ENCODE measurements around the gene IGLON5.
A peak's percentile ranks its signal among the peaks of the same experiment; 100 is the strongest.

IGLON5 gene

GRCh38 chr19:51371186-51371690 is 59.8 kb downstream of the IGLON5 start:
- Mint-ChIP-seq H3K9me3 (no peaks in the 10 kb centered on the region), H3K4me1 (ENCODE audit: low read depth) (peaks cover 74% of the 10 kb centered on the region), H3K36me3 (ENCODE audit: low read depth) (peaks cover 14% of the 10 kb centered on the region), H3K4me3 (peak overlapping the region; percentile 79), H3K27ac (peak overlapping the region; percentile 100), H3K27me3 (ENCODE audit: low read depth) (no peaks in the 10 kb centered on the region)
- DNase-seq (ENCODE audit: low spot score), result no peak

DNA sequence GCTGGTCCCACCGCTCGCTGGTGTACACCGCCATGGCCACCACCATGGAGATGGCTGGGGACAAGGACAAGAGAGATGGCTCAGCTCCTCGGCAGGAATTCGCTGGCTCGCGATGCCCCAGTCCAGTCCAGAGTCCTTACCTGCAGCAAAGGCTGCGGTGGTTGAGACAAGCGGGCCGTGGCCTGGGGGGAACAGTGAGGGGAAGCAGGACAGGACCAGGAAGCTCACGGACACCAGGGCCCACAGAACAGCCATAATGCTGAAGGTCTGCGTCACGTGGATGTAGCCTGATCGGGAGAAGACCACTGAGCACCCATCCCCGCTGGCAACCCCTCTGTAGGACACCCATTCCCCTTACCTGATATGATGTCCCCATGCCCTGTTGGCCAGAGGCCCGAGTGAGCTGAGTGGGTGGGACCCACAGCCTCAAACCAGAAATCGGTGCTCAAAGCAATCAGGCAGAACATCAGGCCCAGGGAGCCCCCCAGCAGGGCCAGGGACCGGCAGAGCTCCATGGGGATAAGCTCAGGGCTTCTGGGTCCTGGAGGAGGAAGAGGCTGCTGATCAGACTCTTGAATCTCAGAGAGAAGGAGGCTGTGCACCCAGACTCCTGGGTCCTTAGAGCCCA is 60.7 kb downstream of the IGLON5 start:
- no peak for DNase-seq (ENCODE audit: low spot score)
- Mint-ChIP-seq H3K27me3 (ENCODE audit: low read depth) (no peaks in the 10 kb centered on the region), H3K9me3 (no peaks in the 10 kb centered on the region), H3K4me1 (ENCODE audit: low read depth) (peaks cover 73% of the 10 kb centered on the region), H3K4me3 (peak overlapping the region; percentile 79), H3K27ac (peak overlapping the region; percentile 100), H3K36me3 (ENCODE audit: low read depth) (peaks cover 11% of the 10 kb centered on the region)

GRCh38 chr19:51372649-51373504 is 61.4 kb downstream of the IGLON5 start, which contains the start of gene NKG7:
NKG7 (minus strand) TSS chr19:51372654; CDS start chr19:51372535, 119 bp downstream.
- H3K36me3 Mint-ChIP-seq (ENCODE audit: low read depth), result peaks cover 11% of the 10 kb centered on the region
- no peaks in the 10 kb centered on the region for H3K27me3 Mint-ChIP-seq (ENCODE audit: low read depth)
- H3K27ac Mint-ChIP-seq, result peak within 1 kb of the TSS; percentile 100
- no peaks in the 10 kb centered on the region for H3K9me3 Mint-ChIP-seq
- peaks cover 70% of the 10 kb centered on the region for H3K4me1 Mint-ChIP-seq (ENCODE audit: low read depth)
- DNase-seq (ENCODE audit: low spot score), result peak; percentile 90
- H3K4me3 Mint-ChIP-seq, result peak within 1 kb of the TSS; percentile 79

DNA sequence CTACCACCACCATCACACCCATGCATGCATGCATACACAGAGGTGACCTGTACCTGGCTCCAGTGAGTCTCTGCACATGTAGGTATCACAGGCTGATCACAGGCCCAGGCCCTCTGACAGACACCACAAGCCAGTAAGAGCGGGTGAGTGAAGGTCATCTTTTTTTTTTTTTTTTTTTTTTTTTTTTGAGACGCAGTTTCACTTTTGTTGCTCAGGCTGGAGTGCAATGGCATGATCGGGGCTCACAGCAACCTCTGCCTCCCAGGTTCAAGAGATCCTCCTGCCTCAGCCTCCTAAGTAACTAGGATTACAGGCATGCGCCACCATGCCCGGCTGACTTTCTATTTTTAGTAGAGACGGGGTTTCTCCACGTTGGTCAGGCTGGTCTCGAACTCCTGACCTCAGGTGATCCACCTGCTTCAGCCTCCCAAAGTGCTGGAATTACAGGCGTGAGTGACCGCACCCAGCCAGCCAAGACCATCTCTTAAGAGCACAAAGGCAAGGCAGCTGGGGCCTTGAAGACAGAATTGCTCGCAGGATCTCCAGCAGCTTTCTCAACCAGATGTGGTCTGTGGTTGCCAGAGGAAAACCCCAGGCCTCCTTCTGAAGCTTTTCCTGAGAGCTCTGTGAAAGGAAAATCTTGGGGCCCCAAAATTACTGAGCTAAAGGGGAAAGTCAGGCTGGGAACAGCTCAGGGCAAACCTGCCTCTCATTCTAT is 64.2 kb downstream of the IGLON5 start:
- peak; percentile 76 for DNase-seq (ENCODE audit: low spot score)
- no peaks in the 10 kb centered on the region for H3K27me3 Mint-ChIP-seq (ENCODE audit: low read depth)
- peak overlapping the region; percentile 86 for H3K27ac Mint-ChIP-seq
- no peaks in the 10 kb centered on the region for H3K9me3 Mint-ChIP-seq
- H3K4me3 Mint-ChIP-seq, result peak overlapping the region; percentile 79
- H3K4me1 Mint-ChIP-seq (ENCODE audit: low read depth), result peaks cover 68% of the 10 kb centered on the region
- H3K36me3 Mint-ChIP-seq (ENCODE audit: low read depth), result peaks cover 2% of the 10 kb centered on the region

DNA sequence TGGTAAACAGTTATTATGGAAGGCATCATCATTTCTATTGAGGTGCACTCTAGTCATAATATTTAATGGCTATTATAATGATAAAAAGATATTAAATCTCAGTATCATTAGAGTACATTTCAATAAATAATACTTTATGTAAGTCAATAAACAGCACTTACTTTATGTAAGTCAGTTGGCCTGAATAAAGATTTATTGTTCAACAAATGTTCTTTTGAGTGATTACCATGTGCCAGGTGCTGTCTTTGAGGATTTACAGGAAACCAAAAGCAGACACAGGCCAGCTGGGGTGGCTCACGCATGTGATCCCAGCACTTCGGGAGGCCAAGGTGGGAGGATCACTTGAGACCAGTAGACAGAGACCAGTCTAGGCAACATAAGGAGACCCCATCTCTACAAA is 66.0 kb downstream of the IGLON5 start:
- H3K4me1 Mint-ChIP-seq (ENCODE audit: low read depth), result peaks cover 50% of the 10 kb centered on the region

DNA sequence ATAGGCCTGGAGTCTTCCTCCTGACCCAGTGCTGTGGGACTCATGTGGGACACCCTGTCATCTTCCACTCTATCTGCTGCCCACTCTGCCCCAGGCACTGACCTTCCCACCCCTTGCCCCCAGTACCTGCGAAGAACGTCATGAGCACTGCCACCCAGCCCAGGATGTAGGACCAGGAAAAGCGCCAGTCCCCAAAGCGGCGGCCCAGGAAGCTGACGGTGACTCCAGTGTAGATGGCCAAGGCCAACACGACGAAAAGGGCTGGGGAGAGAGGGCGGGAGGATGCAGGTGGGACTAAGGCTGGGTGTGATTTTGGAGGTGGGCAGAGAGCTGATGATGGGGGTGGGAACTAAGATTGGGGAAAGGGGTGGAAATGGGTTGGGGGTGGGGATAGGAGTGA is 68.9 kb downstream of the IGLON5 start:
- no peak overlapping the region for H3K27ac Mint-ChIP-seq
- H3K36me3 Mint-ChIP-seq (ENCODE audit: low read depth), result no peaks in the 10 kb centered on the region
- peaks cover 3% of the 10 kb centered on the region for H3K9me3 Mint-ChIP-seq
- no peak for DNase-seq (ENCODE audit: low spot score)
- H3K4me1 Mint-ChIP-seq (ENCODE audit: low read depth), result peaks cover 23% of the 10 kb centered on the region
- H3K27me3 Mint-ChIP-seq (ENCODE audit: low read depth), result no peaks in the 10 kb centered on the region
- no peak overlapping the region for H3K4me3 Mint-ChIP-seq

More for the DNA sequence above, 66.0 kb downstream of the IGLON5 start:
- no peak for DNase-seq (ENCODE audit: low spot score)
- Mint-ChIP-seq H3K9me3 (peaks cover 3% of the 10 kb centered on the region), H3K4me3 (no peak overlapping the region), H3K36me3 (ENCODE audit: low read depth) (peaks cover 1% of the 10 kb centered on the region), H3K27ac (no peak overlapping the region), H3K27me3 (ENCODE audit: low read depth) (no peaks in the 10 kb centered on the region)
